PC-3 (cell line): ENCODE measurements around the gene ARL13A. TPM values are rescaled to one million over a fixed set of nuclear protein-coding genes. Genes with fewer than 3 reads are reported as not detected.
A peak's percentile ranks its signal among the peaks of the same experiment; 100 is the strongest.

ENCODE experiments used
- ATAC-seq: fragments of 200-7000 bp; cut with Tn5 transposase; 2 replicates; pipeline ENCODE4 v1.9.1; 2020; ENCODE audit warnings: mild to moderate bottlenecking, moderate library complexity
- BruUV-seq: library from RNA; stranded (reverse); fragments of 400-500 nt; replicated peaks from 2 replicates; lab custom pipeline; 2021; lab: Mats Ljungman, UMichigan
- CTCF ChIA-PET: fragments of 300-600 bp; sonication (Branson Sonifier 250); formaldehyde crosslinking; loops from one replicate; lab custom pipeline; 2022; ENCODE audit warnings: antibody characterized with exemption; lab: Charles Lee
- POLR2A ChIA-PET: fragments of 300-600 bp; sonication (Branson Sonifier 250); formaldehyde crosslinking; loops from one replicate; lab custom pipeline; 2022; ENCODE audit warnings: antibody characterized with exemption; ENCODE audit not compliant: unreplicated experiment; lab: Charles Lee
- DNase-seq: peaks from one replicate; pipeline ENCODE4 v3.0.0-alpha.2; 2015
- H2AFZ ChIP-seq: fragments of 300-600 bp; sonication (generic); 2 replicates; pipeline ENCODE4 v1.6.0; 2016; ENCODE audit warnings: antibody characterized with exemption, low read length
- H3F3A ChIP-seq: fragments of 300-600 bp; sonication (generic); one replicate; pipeline ENCODE4 v1.6.0; 2017; ENCODE audit warnings: antibody characterized with exemption, low read length, control low read depth, mild to moderate bottlenecking; ENCODE audit not compliant: unreplicated experiment
- H3K27ac ChIP-seq: fragments of 300-600 bp; sonication (generic); 2 replicates; pipeline ENCODE4 v1.5.1; 2016; ENCODE audit warnings: mild to moderate bottlenecking, low read length
- H3K27me3 ChIP-seq: fragments of 300-600 bp; sonication (generic); 2 replicates; pipeline ENCODE4 v1.6.1; 2016; ENCODE audit warnings: low read length, mixed read lengths
- H3K36me3 ChIP-seq: fragments of 300-600 bp; sonication (generic); 2 replicates; pipeline ENCODE4 v1.6.1; 2016; ENCODE audit warnings: low read depth, mixed run types, low read length, mixed read lengths
- H3K4me1 ChIP-seq: fragments of 300-600 bp; sonication (generic); 2 replicates; pipeline ENCODE4 v1.5.1; 2016; ENCODE audit warnings: low read length; ENCODE audit not compliant: insufficient read depth
- H3K4me2 ChIP-seq: fragments of 300-600 bp; sonication (generic); 2 replicates; pipeline ENCODE4 v1.6.0; 2016; ENCODE audit warnings: low read length
- H3K4me3 ChIP-seq: fragments of 300-600 bp; sonication (generic); 2 replicates; pipeline ENCODE4 v1.5.1; 2016; ENCODE audit warnings: mild to moderate bottlenecking, low read length, mixed read lengths
- H3K79me2 ChIP-seq: fragments of 300-600 bp; sonication (generic); 2 replicates; pipeline ENCODE4 v1.6.1; 2017; ENCODE audit warnings: low read length, mixed read lengths
- H3K9ac ChIP-seq: fragments of 300-600 bp; sonication (generic); 2 replicates; pipeline ENCODE4 v1.6.0; 2016; ENCODE audit warnings: mild to moderate bottlenecking, low read length
- H3K9me2 ChIP-seq: fragments of 300-600 bp; sonication (generic); replicated peaks from 2 replicates; pipeline ENCODE4 v1.6.1; 2016; ENCODE audit warnings: mixed run types, low read length, mixed read lengths
- H3K9me3 ChIP-seq: fragments of 300-600 bp; sonication (generic); 2 replicates; pipeline ENCODE4 v1.6.1; 2016; ENCODE audit warnings: low read length, mixed read lengths
- H4K20me1 ChIP-seq: fragments of 300-600 bp; sonication (generic); 2 replicates; pipeline ENCODE4 v1.6.1; 2016; ENCODE audit warnings: low read length, mixed read lengths
- CTCF ChIP-seq: fragments of 300-600 bp; sonication (generic); conservative IDR thresholded peaks from 2 replicates; pipeline ENCODE4 v1.5.1; 2017; ENCODE audit warnings: antibody characterized with exemption, low read depth, mild to moderate bottlenecking, low read length
- EZH2 ChIP-seq: fragments of 300-600 bp; sonication (generic); IDR thresholded peaks from one replicate; pipeline ENCODE4 v1.6.1; 2017; ENCODE audit warnings: antibody characterized with exemption, mild to moderate bottlenecking, low read length; ENCODE audit not compliant: unreplicated experiment
- EZH2phosphoT487 ChIP-seq: fragments of 300-600 bp; sonication (generic); IDR thresholded peaks from 2 replicates; pipeline ENCODE4 v1.6.1; 2018; ENCODE audit warnings: mild to moderate bottlenecking, antibody characterized with exemption, low read length, borderline replicate concordance
- intact Hi-C: fragments of 100-400 bp; cut with micrococcal nuclease; formaldehyde crosslinking; loops from 2 replicates; pipeline ENCODE4 v1.9.0; 2023
- total RNA-seq: library from RNA; depleted of rRNA; stranded (reverse); fragments of >200 nt; gene quantifications from 2 replicates; pipeline ENCODE4 v1.2.3, GENCODE V29; 2014

The ARL13A gene
- total RNA-seq, 1 experiment from 2014 or later = not detected

- CTCF ChIA-PET = no interaction called here
- POLR2A ChIA-PET = no interaction called here
Measured at GRCh38 chrX:100944601-100945000, 24.9 kb upstream of the ARL13A start.

GRCh38 chrX:100946299-100946927 is 23.1 kb upstream of the ARL13A start:
- Histone ChIP-seq H3K9me3 (no peaks in the 10 kb centered on the region), H3K9me2 (no peaks in the 10 kb centered on the region), H3K4me3 (no peak overlapping the region), H3K27me3 (no peaks in the 10 kb centered on the region), H3K9ac (no peak overlapping the region), H3K4me1 (peaks cover 7% of the 10 kb centered on the region), H3K4me2 (no peak overlapping the region), H2AFZ (no peak overlapping the region), H4K20me1 (no peaks in the 10 kb centered on the region), H3K27ac (no peak overlapping the region), H3F3A (no peaks in the 10 kb centered on the region), H3K36me3 (no peaks in the 10 kb centered on the region), H3K79me2 (no peaks in the 10 kb centered on the region)
- DNase-seq (peak; percentile 28), ATAC-seq (peak; percentile 24)
- intact Hi-C loops = no loop called here
- ChIA-PET CTCF (no interaction called here), POLR2A (no interaction called here)
- BruUV-seq = no TSS peak
- no peak for TF ChIP-seq EZH2phosphoT487
- no peak for TF ChIP-seq EZH2
- TF ChIP-seq CTCF = no peak

More at GRCh38 chrX:100944601-100945000, 24.9 kb upstream of the ARL13A start:
- H3K9me3 ChIP-seq = no peaks in the 10 kb centered on the region
- H3K9me2 ChIP-seq = no peaks in the 10 kb centered on the region
- no peak overlapping the region for H3K27ac ChIP-seq
- DNase-seq = no peak
- H3K4me2 ChIP-seq = no peak overlapping the region
- H3K4me3 ChIP-seq = no peak overlapping the region
- no peaks in the 10 kb centered on the region for H4K20me1 ChIP-seq
- no peaks in the 10 kb centered on the region for H3K36me3 ChIP-seq
- no peak for TF ChIP-seq EZH2phosphoT487
- TF ChIP-seq CTCF = no peak
- no peak for TF ChIP-seq EZH2
- H3K4me1 ChIP-seq = peaks cover 7% of the 10 kb centered on the region
- no peaks in the 10 kb centered on the region for H3K27me3 ChIP-seq
- intact Hi-C loops = no loop called here
- ATAC-seq = no peak
- H3K79me2 ChIP-seq = no peaks in the 10 kb centered on the region
- BruUV-seq = no TSS peak
- H3K9ac ChIP-seq = no peak overlapping the region
- H2AFZ ChIP-seq = no peak overlapping the region
- H3F3A ChIP-seq = no peaks in the 10 kb centered on the region

- Histone ChIP-seq H3K9me3 (no peaks in the 10 kb centered on the region), H3K9me2 (no peaks in the 10 kb centered on the region), H3K4me2 (no peak overlapping the region), H3K27me3 (no peaks in the 10 kb centered on the region), H3K36me3 (no peaks in the 10 kb centered on the region), H3K9ac (no peak overlapping the region), H3K4me3 (no peak overlapping the region), H3K27ac (no peak overlapping the region), H3K4me1 (peaks cover 7% of the 10 kb centered on the region), H2AFZ (no peak overlapping the region), H3K79me2 (no peaks in the 10 kb centered on the region), H4K20me1 (no peaks in the 10 kb centered on the region), H3F3A (no peaks in the 10 kb centered on the region)
- BruUV-seq = no TSS peak
- DNase-seq (no peak), ATAC-seq (no peak)
- TF ChIP-seq CTCF (no peak), EZH2phosphoT487 (no peak), EZH2 (no peak)
- ChIA-PET CTCF (no interaction called here), POLR2A (no interaction called here)
- intact Hi-C loops = no loop called here
Measured at GRCh38 chrX:100948557-100948956, 21.0 kb upstream of the ARL13A start.
